Activated naive CD8-positive, alpha-beta T cell treated with anti-CD3 and anti-CD28 coated beads, Interleukin-2, amount 50 U/mL, for 16 hours (primary cell): Measurements from ENCODE around the gene PBOV1.

Experiments used
- DNase-seq: peaks from one replicate; pipeline ENCODE4 v3.0.0-alpha.2; 2020; ENCODE audit warnings: low read depth, low spot score

The PBOV1 gene

DNA sequence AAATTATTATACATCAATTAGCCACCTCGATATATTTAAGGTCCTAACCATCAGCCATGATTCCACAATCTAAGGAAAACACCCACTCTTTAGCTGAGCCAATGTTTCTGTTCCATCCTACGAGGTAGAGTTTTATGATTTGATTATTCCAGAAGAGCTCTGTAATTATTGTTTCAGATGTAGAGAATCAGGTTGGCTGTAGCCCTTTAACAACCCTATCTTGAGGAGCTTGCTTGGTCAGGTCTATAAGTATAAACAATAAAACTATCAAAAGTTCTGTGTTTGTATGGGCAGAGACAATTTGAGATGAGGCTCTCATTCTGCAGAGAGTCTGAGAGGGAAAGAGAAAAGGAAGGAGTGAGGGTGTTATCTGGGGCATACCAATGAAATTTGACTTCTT lies at the start of gene PBOV1:
Gene PBOV1, minus strand, starts transcription at position 43 of the 400 bp plus-strand sequence. CDS start 96 bp downstream, outside the sequence.
- no peak for DNase-seq

DNA sequence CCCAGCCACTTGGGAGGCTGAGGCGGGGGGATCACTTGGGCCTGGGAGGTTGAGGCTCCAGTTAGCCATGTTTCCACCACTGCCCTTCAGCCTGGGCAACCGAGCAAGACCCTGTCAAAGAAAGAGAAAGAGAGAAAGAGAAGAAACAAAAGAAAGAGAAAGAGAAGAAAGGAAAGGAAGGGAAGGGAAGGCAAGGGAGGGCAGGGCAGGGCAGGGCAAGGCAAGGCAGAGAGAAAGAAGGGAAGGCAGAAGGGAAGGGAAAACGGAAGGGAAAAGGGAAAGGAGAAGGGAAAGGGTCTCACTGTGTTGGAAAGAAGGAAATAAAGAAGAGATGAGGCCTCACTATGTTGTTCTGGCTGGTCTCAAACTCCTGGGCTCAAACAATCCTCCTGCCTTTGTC lies 47.8 kb upstream of the PBOV1 start:
- no peak for DNase-seq

DNA sequence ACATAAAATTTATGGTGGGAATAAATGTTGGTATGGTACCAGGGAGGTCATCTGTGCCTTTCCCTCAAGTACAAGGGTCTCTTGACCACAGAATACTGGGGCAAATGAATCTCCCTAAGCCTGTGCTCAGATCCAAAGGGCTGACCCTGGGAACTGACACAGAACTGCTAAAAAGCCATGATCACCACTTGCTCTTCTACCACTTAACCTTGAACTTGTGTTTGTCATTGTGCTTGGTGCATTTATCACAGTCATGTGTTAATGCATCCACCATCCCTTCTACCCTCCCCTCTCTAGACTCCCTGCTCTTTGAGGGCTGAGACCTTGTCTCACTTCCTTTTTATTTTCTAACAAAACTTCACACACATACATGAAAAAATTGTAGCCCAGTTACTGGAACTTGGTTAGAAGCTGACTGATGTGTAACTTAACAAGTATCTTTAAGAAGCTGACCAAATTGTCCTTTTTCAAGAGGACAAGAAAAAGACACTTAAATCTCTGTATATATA lies 46.1 kb upstream of the PBOV1 start:
- no peak for DNase-seq

DNA sequence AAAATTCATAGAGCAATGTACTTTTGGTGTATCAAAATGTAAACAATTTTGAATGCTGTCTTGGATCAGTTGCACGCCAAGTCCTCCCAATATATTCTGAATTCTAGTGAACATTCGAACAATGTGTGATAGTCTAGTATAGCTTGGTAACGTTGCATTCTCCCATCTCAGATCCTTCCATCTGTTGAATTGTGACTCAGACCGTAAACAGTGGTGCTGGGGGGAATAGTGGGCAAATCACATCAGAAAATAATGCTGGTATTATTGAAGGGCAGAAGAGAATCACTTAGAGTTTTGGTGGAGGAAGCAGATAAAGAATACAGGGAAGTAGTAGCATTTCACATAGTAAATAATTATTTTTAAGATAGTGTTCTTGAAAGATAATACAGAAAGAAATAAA lies 45.7 kb upstream of the PBOV1 start:
- no peak for DNase-seq

DNA sequence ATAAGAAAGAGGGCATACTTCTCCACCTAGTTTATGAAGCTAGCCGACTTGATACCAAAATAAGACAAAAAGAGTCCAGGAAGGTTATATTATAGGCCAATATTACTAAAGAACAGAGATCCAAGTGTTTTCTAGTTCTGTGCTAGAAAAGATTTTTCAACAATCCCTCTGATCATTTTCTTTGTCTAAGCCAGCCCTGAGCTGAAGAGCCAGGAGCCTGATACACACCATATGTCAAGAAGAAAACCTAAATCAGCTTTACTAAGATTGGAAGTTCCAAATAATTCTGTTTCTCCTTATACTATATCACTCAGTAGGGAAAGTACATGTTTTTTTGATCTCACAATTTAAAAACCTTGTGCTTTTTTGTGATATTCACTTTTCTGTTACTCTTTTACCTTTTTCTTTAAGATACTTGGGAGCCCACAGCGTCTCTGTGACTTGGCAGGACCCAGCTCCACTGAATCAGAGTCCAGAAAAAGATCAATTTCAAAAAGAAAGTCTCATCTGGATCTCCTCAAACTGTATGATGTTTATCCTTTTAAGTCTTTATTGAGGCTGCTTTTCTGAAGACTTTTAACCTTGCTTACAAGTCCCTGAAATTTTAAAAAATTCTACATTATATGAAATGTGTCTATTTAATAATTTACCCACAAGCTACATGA lies 43.0 kb upstream of the PBOV1 start:
- DNase-seq = no peak

DNA sequence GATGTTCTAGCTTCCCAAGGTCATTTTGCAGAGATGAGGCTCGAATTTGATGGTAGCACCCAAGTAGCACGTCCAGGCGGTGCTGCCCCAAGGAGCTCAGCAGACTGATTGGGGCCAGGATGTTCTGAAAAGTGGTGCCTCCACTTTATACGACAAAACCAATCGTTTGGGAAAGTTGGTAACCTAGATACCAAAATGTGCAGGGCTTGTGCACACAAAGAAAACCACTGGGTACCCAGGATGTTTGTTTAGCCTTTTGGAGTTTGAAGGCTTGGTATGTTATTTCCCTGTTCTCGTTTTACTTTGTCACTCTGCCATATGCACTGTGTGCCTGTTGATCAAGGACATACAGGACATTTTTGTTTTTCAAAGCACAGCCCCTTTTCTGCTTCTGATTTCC lies 40.7 kb upstream of the PBOV1 start:
- no peak for DNase-seq

DNA sequence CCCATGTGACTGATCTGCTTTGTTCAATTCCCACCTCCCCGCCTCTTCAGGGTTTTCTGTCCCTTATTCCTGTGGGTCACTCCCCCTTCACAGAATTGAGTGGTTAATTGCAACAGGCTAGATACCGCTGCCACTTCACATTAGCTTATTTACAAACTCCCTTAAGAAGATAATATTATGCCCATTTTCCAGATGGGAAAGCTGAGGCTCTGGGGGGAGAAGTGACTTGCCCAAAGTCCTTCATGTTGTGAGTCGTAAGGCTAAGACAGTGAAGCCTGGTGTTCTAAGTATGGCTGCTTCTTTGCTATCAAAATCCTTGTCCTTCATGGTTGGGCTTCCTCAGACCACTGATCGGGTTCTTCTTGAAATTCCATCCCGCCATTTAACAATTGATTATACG lies 39.9 kb upstream of the PBOV1 start:
- no peak for DNase-seq

DNA sequence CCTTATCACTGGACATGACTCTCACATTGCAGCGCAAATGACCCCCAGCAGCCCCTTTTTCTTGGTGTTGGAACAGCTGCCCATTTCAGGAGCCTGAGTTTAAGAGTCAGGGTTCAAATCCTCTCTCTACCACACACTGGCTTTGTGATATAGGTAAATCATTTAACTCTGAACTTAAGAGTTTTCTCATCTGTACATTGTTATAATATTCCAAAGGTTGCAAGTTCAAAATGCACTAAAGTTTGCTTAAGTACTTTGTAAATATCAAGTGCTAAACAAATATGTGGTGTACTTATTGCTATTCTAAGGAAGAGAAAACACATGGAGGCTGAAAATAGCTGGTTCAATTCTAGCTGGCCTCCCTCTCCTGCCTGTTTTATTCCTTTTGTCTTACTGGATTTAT lies 39.3 kb upstream of the PBOV1 start:
- DNase-seq = no peak

DNA sequence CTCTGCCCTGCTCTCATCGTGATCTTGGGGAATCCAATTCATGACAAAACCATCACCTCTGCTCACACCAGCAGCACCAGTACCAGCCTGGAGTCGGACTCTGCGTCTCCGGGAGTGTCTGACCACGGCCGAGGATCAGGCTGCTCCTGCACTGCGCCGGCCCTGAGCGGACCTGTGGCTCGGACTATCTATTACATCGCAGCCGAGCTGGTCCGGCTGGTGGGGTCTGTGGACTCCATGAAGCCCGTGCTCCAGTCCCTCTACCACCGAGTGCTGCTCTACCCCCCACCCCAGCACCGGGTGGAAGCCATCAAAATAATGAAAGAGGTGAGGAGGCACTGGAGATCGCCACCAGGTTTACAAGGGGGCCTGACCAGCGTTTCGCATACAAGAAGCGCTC lies 37.2 kb upstream of the PBOV1 start:
- no peak for DNase-seq

DNA sequence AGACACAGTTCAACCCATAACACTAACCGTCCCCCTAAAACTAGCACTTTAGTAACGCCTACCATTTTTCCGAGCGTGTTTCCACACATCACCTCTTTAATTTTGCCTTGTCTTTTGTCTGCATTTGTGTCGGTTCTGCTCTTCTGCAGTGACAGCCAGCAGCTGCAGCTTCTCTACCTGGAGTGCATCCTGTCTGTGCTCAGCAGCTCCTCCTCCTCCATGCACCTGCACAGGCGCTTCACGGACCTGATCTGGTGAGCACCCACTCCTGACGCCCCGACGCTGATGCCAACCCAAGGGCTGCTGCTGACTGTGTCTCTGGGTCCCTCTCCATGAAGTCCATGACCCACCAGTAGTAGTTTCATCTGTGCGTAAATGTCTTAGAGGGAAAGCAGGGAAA lies 35.4 kb upstream of the PBOV1 start:
- DNase-seq = no peak

DNA sequence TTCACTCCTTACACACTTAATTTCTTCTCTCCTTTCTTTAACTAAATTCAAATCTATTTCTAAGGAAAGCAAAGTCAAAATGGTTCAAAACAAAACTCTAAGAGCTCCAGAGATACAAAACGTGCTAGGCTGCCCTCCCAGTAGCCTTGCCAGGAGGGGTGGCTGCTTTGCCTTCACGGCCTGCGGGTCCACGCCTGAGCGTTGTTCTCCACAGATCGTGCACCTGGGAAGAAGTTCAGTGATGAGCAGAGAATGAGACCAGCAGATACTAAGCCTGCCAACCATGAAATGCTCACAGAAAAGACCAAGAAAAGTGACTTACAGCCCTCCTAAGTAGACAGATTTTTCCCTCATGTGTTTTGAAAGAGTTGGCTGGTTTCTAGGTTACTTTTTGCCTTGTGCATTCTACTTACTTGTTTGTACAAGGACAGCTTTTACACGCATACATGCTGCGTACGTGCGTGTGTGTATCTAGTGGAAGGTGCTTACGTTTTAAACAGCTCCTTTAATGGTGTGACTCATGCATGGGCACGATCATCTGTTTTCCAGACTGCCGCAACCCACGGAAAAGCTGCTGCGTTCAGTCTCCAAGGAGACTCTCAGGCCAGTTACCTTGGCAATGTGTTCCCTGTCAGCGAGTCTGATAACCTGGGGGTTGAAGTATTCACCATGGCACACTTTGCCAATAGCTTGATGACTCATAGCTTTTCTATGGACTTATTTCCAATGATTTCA lies 32.4 kb upstream of the PBOV1 start:
- DNase-seq = no peak

DNA sequence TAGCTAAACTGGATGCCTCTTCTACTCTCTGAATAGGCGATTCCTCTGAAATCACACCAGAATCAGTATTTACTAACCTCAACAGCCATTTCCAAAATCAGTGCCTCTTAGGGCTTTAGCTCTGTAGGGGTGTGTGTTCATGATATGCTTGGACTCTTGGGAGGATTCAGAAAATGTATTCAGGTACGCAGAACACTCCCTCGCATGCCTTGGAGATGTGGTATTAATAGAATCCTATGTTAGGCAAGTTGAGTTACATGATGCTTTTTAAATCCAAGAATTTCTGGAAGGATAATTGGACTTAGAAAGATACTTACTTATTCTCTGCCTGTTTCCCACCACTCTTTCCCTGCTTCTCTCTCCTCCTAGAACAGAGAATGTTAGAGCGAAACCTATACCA lies 31.8 kb upstream of the PBOV1 start:
- DNase-seq = no peak

DNA sequence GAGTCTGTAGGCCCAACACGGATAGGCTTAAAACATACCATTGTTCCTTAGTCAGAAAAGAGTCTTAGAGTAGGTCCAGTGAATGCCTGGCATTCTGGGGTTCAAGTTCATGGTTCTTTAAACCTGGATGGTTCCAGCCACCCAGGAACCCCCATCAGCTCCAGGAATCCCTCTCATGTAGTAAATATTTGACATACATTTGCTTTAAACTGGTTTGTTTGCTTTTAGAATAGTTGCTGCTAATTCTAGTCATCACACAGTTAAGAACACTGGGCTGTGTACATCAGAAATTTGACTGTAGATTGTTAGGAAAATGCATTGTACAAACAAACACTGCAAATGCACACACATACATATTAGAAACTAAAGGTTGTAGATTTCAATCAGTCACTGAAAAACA lies 30.6 kb upstream of the PBOV1 start:
- no peak for DNase-seq

DNA sequence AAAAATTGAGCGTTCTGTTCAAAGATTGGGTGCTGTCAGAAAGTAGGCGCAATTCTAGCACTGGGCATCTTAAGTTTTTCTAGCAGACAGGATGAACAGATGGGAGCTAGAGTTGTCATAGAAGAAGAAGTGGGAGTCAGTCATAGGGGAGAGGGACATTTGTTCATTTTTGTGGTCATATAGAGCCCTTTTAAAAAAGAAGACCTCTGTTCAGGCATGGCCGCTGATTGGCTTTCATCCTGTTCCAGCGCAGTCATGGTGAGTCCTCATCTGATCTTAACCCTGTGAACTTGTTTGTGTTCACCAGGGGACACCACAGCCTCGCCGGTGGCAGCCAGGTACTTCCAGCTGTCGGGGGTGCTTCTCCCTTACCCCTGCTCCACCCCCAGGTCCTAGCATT lies 29.7 kb upstream of the PBOV1 start:
- no peak for DNase-seq

DNA sequence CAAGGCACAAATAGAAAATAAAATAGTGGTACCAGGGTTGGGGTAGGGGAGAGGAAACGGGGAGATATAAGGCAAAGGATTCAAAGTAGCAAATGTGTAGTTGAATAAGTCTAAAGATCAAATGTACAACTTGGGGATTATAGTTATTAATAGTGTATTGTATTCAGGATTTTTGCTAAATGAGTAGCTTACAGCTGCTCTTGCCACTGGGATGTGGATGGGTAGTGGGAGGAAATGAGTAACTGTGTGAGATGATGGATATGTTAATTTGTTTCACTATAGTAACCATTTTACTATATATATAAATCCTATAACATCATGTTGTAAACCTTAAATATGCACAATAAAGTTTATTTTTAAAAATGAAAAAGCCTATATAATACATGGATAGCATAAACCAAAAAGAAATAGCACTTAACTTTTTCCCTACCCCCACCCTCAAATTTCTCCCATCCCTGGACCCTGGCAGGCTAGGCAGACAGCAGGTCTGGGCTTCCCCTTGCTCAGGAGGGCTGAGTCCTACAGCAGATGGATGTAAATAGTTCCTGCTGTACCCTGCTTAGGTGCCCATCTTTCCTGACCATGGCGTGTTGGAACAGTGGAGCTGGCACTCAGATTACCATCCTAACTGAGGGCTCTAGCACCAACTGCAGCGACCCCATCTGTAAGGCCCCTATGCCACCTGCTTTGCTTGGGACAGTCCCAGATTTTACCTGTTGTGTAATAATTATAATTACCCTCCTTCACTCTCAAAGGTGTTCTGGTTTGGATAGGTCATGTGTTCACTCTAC lies 28.6 kb upstream of the PBOV1 start:
- no peak for DNase-seq

DNA sequence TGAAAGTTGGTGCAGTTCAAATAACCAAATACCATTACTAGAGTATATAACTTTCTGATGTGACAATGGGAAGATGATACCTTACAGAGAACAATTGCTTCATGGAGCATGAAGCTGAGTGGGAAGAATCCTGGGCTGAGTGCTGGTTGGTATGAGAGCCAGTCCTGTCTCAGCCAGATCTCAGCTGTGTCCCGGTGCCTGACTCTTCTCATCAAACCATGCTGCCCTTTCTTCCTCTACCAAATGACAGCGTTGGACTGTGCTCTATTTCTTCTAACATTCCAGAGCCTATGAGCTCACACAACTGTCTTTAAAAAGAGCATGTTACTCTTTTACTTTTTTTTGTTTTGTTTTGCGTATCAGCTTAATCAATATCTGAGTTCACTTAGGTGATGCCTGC lies 27.5 kb upstream of the PBOV1 start:
- no peak for DNase-seq

DNA sequence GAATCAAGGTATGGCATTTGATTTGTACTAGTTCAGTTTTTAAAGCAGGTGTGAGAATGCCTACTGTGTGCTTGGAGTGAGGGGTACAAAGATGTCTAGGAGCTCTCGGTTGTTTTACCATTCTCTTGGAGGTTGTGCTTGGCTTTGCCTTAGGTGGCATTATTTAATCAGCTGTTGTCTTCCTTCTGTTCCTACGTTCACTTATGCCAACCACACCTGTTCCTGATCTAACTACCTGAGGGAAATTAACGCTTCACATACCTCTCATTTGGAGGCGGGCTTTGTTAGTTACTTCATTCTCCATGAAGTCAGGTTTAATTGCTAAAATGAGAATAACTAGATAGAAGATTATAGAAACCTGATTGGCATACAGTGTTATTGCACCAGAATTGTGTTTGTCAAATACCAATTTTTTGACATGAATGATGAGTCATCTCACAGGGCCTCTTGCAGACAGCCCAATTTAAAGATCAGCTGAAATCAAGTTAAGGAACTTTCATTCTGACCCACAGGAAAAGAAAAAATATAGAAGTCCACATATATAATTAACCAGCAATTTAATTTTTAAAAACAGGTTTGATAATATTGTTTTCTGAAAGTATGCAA lies 24.8 kb upstream of the PBOV1 start:
- no peak for DNase-seq

DNA sequence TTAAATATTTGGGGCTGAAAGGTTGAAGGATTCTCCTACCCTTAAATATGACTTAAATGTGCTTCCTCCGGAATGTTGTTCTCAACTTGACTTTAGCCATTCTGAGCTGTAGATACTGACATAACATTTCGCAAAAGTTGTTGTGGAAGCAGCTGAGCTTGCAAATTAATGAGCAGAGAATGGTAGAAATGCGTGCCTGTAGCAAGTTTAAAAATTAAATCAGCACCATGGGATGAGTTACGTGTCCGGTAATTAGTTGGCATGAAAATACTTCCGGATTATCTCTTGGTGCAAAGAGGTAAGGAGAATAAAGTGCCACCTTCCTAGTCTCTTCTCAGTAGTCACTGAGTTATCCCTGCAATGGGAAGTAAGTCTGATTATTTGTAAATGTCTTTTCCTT lies 23.6 kb upstream of the PBOV1 start:
- DNase-seq = no peak

DNA sequence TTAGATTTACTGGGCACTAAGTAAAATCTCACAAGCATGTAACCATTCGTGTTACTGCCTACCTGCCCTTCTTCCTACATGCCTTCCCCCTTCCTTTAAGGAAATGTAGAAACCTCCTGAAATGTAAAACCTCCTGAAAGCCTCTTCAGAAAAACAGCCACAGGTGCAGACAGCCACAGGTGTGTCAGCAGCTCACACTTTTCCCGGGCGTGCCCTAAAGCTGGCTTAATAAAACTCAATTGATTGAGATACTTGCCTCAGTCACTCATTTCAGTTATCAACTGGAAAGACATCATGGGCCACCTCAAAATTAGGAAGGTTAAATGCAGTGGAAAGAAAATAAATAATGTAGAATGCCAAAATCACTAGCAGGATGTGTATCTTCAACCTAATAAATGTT lies 23.1 kb upstream of the PBOV1 start:
- no peak for DNase-seq

DNA sequence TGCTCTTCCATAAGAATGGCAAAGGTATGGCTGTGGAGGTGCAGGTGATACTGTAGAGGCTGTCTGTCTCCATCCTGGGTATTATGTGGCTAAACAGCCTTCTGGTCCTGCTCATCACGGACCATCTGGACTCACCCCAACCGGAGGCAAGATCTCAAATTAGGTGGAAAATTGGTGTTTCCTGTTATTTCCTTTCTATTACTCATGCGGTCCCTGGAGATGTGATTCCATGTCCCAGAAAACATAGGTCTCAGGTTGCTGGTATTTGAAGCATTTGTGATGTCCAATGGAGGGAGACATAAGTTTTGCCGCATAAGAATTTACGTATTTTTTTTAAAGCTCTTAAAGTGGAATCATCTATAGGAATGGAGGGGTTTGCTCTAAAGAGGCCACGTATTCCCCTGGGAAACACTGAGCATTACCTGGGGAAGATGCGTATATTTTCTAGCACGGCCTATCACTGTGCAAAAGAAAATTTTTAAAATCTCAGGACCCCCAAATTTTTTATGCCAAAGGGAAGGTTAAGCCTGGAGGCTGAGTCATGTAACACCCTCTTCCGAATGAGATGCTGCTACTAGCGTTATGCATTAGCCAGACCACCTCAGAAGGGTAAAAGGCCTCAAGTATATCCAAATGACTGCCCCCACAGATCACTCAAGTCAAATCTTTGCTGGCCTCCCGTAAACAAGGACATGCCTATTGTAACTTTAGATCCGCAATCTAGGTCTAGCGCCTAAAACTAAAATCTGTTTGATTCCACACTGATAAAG lies 22.4 kb upstream of the PBOV1 start:
- no peak for DNase-seq

DNA sequence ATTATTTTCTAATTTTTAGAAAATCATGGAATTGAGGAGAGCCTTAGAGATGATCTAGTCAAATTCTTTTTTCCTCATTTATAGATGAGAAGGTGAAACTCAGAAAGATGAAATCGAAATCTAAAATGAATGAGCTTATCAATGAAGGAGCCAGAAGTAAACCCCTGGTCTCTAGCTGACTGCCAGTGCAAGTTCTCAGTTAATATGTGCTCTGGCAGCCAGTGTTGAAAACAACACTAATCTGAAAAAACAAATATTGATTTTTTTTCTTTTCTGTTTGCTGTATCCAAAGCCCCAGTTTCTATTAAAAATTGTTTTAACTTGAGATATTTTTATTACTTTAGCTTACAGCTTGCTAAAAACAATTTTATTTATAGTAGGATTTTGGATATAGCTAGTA lies 21.5 kb upstream of the PBOV1 start:
- no peak for DNase-seq
